ENCODE measurements around the gene VWDE. TPM values are rescaled to one million over a fixed set of nuclear protein-coding genes. Genes with fewer than 3 reads are reported as not detected.
"Not testable (repeated sequence)": the region's sequence is repeated elsewhere in the genome, so short reads cannot be mapped to it uniquely, and the experiment has no call there.

VWDE gene
- under 1 TPM in 2 of 4 donors, not detected in 2; 0.13 to 0.22 TPM for total RNA-seq

- no peak for ATAC-seq
- Histone ChIP-seq H3K4me3 (peak within 1 kb of the TSS in 1 of 2 donors; percentile 46), H3K27ac (no peak within 1 kb of the TSS), H3K27me3 (peaks cover 20% of the 10 kb centered on the region), H3K36me3 (no peaks in the 10 kb centered on the region), H3K9me3 (peaks cover 0 to under 1% (median 0%) of the 10 kb centered on the region in 3 donors), H3K4me1 (peaks cover 0 to 14% (median 0%) of the 10 kb centered on the region in 3 donors)
- 0 to 3% methylated on average over 7 to 20 of the region's 54 CpGs for WGBS, 2 donors (ENCODE audit: low coverage in 1 of 2)
- TF ChIP-seq CTCF (IDR thresholded peaks at IDR 0.05) (no peak), EP300 (IDR thresholded peaks at IDR 0.05) (no peak), POLR2AphosphoS5 (IDR thresholded peaks at IDR 0.05) (no peak), POLR2A (IDR thresholded peaks at IDR 0.05) (no peak)
These were observed at the start of gene VWDE for GRCh38 chr7:12403287-12404181. Gene VWDE (minus strand): TSS chr7:12403865. CDS start chr7:12403716, 149 bp downstream.

- no CpG with 5 or more reads among the region's 2 CpGs for WGBS, 2 donors (ENCODE audit: low coverage in 1 of 2)
- ATAC-seq, H3K4me1 ChIP-seq: not testable (repeated sequence)
These were observed 49.5 kb upstream of the VWDE start for GRCh38 chr7:12453136-12453535.

GRCh38 chr7:12450615-12451014 is 47.0 kb upstream of the VWDE start:
- Histone ChIP-seq H3K4me1 (no peaks in the 10 kb centered on the region), H3K4me3 (no peak overlapping the region), H3K36me3 (no peaks in the 10 kb centered on the region), H3K9me3 (no peaks in the 10 kb centered on the region), H3K27ac (no peak overlapping the region), H3K27me3 (no peaks in the 10 kb centered on the region)
- no peak for ATAC-seq
- WGBS, 2 donors (ENCODE audit: low coverage in 1 of 2): 100% methylated on average over 1 of the region's 2 CpGs; no CpG with 5 or more reads in 1 of the 2 donors
- TF ChIP-seq POLR2AphosphoS5 (IDR thresholded peaks at IDR 0.05) (no peak), POLR2A (IDR thresholded peaks at IDR 0.05) (no peak), CTCF (IDR thresholded peaks at IDR 0.05) (no peak)

More at GRCh38 chr7:12453136-12453535, 49.5 kb upstream of the VWDE start:
- not testable (repeated sequence) for H3K27ac ChIP-seq, H3K4me3 ChIP-seq, H3K9me3 ChIP-seq, H3K36me3 ChIP-seq, H3K27me3 ChIP-seq

GRCh38 chr7:12444785-12445184 is 41.1 kb upstream of the VWDE start:
- no peak for ATAC-seq
- Histone ChIP-seq H3K9me3 (no peaks in the 10 kb centered on the region), H3K4me1 (no peaks in the 10 kb centered on the region), H3K27ac (no peak overlapping the region), H3K4me3 (no peak overlapping the region), H3K36me3 (no peaks in the 10 kb centered on the region), H3K27me3 (no peaks in the 10 kb centered on the region)
- TF ChIP-seq EP300 (IDR thresholded peaks at IDR 0.05) (no peak), CTCF (IDR thresholded peaks at IDR 0.05) (no peak), POLR2AphosphoS5 (IDR thresholded peaks at IDR 0.05) (no peak), POLR2A (IDR thresholded peaks at IDR 0.05) (no peak)
- WGBS, 2 donors (ENCODE audit: low coverage in 1 of 2): 63 to 69% methylated on average over 2 to 3 of the region's 3 CpGs

GRCh38 chr7:12440229-12440628 is 36.6 kb upstream of the VWDE start:
- 83 to 98% methylated on average over 4 to 5 of the region's 5 CpGs for WGBS, 2 donors (ENCODE audit: low coverage in 1 of 2)
- H3K36me3 ChIP-seq: no peaks in the 10 kb centered on the region
- H3K9me3 ChIP-seq: no peaks in the 10 kb centered on the region
- H3K27ac ChIP-seq: no peak overlapping the region
- H3K4me3 ChIP-seq: no peak overlapping the region
- TF ChIP-seq POLR2A (IDR thresholded peaks at IDR 0.05): no peak
- no peak for TF ChIP-seq EP300 (IDR thresholded peaks at IDR 0.05)
- TF ChIP-seq CTCF (IDR thresholded peaks at IDR 0.05): no peak
- no peak for TF ChIP-seq POLR2AphosphoS5 (IDR thresholded peaks at IDR 0.05)
- no peaks in the 10 kb centered on the region for H3K4me1 ChIP-seq
- ATAC-seq: no peak
- no peaks in the 10 kb centered on the region for H3K27me3 ChIP-seq

All from gastroesophageal sphincter (tissue), 4 donors.